Measurements from ENCODE around the gene SPAG16.

The SPAG16 gene

GRCh38 chr2:214382229-214382628 lies 1098.0 kb downstream of the SPAG16 start:
- TF ChIP-seq ARNTL (CRISPR knock-in tag; IDR thresholded peaks at IDR 0.05; ENCODE audit: borderline replicate concordance, low read depth) (no peak), OSR1 (CRISPR knock-in tag; IDR thresholded peaks at IDR 0.05) (no peak), GLIS3 (CRISPR knock-in tag; IDR thresholded peaks at IDR 0.05) (no peak), ZNF70 (CRISPR knock-in tag; IDR thresholded peaks at IDR 0.05) (no peak), SNAI2 (CRISPR knock-in tag; IDR thresholded peaks at IDR 0.05) (no peak), PPARA (CRISPR knock-in tag; IDR thresholded peaks at IDR 0.05; ENCODE audit: borderline replicate concordance) (no peak), ESRRG (CRISPR knock-in tag; IDR thresholded peaks at IDR 0.05) (no peak), BACH2 (CRISPR knock-in tag; IDR thresholded peaks at IDR 0.05; ENCODE audit: borderline replicate concordance) (no peak), POU6F1 (CRISPR knock-in tag; IDR thresholded peaks at IDR 0.05; ENCODE audit: borderline replicate concordance, low read depth) (no peak), ISL1 (CRISPR knock-in tag; IDR thresholded peaks at IDR 0.05) (no peak), RARB (CRISPR knock-in tag; IDR thresholded peaks at IDR 0.05) (no peak), ZNF8 (CRISPR knock-in tag; IDR thresholded peaks at IDR 0.05) (no peak), TOX (CRISPR knock-in tag; IDR thresholded peaks at IDR 0.05; ENCODE audit: borderline replicate concordance) (no peak), ZNF565 (CRISPR knock-in tag; conservative IDR thresholded peaks at IDR 0.05; ENCODE audit: low read depth) (no peak)
- TF ChIP-seq, protein P1, sequence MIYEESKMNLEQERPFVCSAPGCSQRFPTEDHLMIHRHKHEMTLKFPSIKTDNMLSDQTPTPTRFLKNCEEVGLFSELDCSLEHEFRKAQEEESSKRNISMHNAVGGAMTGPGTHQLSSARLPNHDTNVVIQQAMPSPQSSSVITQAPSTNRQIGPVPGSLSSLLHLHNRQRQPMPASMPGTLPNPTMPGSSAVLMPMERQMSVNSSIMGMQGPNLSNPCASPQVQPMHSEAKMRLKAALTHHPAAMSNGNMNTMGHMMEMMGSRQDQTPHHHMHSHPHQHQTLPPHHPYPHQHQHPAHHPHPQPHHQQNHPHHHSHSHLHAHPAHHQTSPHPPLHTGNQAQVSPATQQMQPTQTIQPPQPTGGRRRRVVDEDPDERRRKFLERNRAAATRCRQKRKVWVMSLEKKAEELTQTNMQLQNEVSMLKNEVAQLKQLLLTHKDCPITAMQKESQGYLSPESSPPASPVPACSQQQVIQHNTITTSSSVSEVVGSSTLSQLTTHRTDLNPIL (CRISPR knock-in tag; IDR thresholded peaks at IDR 0.05; ENCODE audit: low read depth), result no peak
- TF ChIP-seq, protein P2, sequence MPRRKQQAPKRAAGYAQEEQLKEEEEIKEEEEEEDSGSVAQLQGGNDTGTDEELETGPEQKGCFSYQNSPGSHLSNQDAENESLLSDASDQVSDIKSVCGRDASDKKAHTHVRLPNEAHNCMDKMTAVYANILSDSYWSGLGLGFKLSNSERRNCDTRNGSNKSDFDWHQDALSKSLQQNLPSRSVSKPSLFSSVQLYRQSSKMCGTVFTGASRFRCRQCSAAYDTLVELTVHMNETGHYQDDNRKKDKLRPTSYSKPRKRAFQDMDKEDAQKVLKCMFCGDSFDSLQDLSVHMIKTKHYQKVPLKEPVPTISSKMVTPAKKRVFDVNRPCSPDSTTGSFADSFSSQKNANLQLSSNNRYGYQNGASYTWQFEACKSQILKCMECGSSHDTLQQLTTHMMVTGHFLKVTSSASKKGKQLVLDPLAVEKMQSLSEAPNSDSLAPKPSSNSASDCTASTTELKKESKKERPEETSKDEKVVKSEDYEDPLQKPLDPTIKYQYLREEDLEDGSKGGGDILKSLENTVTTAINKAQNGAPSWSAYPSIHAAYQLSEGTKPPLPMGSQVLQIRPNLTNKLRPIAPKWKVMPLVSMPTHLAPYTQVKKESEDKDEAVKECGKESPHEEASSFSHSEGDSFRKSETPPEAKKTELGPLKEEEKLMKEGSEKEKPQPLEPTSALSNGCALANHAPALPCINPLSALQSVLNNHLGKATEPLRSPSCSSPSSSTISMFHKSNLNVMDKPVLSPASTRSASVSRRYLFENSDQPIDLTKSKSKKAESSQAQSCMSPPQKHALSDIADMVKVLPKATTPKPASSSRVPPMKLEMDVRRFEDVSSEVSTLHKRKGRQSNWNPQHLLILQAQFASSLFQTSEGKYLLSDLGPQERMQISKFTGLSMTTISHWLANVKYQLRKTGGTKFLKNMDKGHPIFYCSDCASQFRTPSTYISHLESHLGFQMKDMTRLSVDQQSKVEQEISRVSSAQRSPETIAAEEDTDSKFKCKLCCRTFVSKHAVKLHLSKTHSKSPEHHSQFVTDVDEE (CRISPR knock-in tag; IDR thresholded peaks at IDR 0.05), result no peak
- TF ChIP-seq, protein P3, sequence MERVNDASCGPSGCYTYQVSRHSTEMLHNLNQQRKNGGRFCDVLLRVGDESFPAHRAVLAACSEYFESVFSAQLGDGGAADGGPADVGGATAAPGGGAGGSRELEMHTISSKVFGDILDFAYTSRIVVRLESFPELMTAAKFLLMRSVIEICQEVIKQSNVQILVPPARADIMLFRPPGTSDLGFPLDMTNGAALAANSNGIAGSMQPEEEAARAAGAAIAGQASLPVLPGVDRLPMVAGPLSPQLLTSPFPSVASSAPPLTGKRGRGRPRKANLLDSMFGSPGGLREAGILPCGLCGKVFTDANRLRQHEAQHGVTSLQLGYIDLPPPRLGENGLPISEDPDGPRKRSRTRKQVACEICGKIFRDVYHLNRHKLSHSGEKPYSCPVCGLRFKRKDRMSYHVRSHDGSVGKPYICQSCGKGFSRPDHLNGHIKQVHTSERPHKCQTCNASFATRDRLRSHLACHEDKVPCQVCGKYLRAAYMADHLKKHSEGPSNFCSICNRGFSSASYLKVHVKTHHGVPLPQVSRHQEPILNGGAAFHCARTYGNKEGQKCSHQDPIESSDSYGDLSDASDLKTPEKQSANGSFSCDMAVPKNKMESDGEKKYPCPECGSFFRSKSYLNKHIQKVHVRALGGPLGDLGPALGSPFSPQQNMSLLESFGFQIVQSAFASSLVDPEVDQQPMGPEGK (CRISPR knock-in tag; IDR thresholded peaks at IDR 0.05; ENCODE audit: borderline replicate concordance), result no peak
- ATAC-seq, result no peak

- no peak for ATAC-seq
These were observed 1102.5 kb downstream of the SPAG16 start for GRCh38 chr2:214386720-214387119.

More at GRCh38 chr2:214386720-214387119, 1102.5 kb downstream of the SPAG16 start:
- TF ChIP-seq TOX (CRISPR knock-in tag; IDR thresholded peaks at IDR 0.05; ENCODE audit: borderline replicate concordance) (no peak), ZC3H10 (CRISPR knock-in tag; IDR thresholded peaks at IDR 0.05) (no peak), SNAI2 (CRISPR knock-in tag; IDR thresholded peaks at IDR 0.05) (no peak), CSDC2 (CRISPR knock-in tag; IDR thresholded peaks at IDR 0.05) (no peak), ZNF565 (CRISPR knock-in tag; conservative IDR thresholded peaks at IDR 0.05; ENCODE audit: low read depth) (no peak), RARB (CRISPR knock-in tag; IDR thresholded peaks at IDR 0.05) (no peak), OSR1 (CRISPR knock-in tag; IDR thresholded peaks at IDR 0.05) (no peak), ZFP3 (CRISPR knock-in tag; IDR thresholded peaks at IDR 0.05) (no peak), BACH2 (CRISPR knock-in tag; IDR thresholded peaks at IDR 0.05; ENCODE audit: borderline replicate concordance) (no peak), GLIS3 (CRISPR knock-in tag; IDR thresholded peaks at IDR 0.05) (no peak), ESRRG (CRISPR knock-in tag; IDR thresholded peaks at IDR 0.05) (no peak), PPARA (CRISPR knock-in tag; IDR thresholded peaks at IDR 0.05; ENCODE audit: borderline replicate concordance) (no peak), POU6F1 (CRISPR knock-in tag; IDR thresholded peaks at IDR 0.05; ENCODE audit: borderline replicate concordance, low read depth) (no peak), ISL1 (CRISPR knock-in tag; IDR thresholded peaks at IDR 0.05) (no peak), ZFP30 (CRISPR knock-in tag; IDR thresholded peaks at IDR 0.05) (no peak), TCF4 (CRISPR knock-in tag; IDR thresholded peaks at IDR 0.05; ENCODE audit: borderline replicate concordance) (no peak)
- TF ChIP-seq, protein P1 (CRISPR knock-in tag; IDR thresholded peaks at IDR 0.05; ENCODE audit: low read depth), result no peak
- TF ChIP-seq, protein P2 (CRISPR knock-in tag; IDR thresholded peaks at IDR 0.05), result no peak
- TF ChIP-seq, protein P4, sequence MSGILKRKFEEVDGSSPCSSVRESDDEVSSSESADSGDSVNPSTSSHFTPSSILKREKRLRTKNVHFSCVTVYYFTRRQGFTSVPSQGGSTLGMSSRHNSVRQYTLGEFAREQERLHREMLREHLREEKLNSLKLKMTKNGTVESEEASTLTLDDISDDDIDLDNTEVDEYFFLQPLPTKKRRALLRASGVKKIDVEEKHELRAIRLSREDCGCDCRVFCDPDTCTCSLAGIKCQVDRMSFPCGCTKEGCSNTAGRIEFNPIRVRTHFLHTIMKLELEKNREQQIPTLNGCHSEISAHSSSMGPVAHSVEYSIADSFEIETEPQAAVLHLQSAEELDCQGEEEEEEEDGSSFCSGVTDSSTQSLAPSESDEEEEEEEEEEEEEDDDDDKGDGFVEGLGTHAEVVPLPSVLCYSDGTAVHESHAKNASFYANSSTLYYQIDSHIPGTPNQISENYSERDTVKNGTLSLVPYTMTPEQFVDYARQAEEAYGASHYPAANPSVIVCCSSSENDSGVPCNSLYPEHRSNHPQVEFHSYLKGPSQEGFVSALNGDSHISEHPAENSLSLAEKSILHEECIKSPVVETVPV (CRISPR knock-in tag; IDR thresholded peaks at IDR 0.05), result no peak
